HG02623 (cell line): ENCODE measurements around the gene UBE2M.

Experiments
- ATAC-seq: cut with Tn5 transposase; IDR thresholded peaks from one replicate; pipeline ENCODE4 v1.9.1; 2021; ENCODE audit warnings: moderate library complexity; ENCODE audit not compliant: unreplicated experiment

The UBE2M gene

DNA sequence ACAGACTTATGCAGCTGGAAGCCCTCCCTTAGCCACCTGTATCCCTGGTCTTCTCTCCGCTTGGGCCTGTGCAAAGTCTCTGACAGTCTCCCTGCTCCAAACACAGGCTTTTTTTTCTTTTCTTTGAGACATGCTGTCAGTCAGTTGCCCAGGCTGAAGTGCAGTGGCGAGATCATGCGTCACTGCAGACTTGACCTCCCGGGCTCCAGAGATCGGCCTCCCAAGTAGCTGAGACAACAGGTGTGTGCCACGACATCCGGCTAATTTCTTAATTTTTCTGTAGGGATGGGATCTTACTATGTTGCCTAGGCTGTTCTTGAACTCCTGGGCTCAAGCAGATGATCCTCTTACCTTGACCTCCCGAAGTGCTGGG lies 13.2 kb upstream of the UBE2M start:
- ATAC-seq = no peak

DNA sequence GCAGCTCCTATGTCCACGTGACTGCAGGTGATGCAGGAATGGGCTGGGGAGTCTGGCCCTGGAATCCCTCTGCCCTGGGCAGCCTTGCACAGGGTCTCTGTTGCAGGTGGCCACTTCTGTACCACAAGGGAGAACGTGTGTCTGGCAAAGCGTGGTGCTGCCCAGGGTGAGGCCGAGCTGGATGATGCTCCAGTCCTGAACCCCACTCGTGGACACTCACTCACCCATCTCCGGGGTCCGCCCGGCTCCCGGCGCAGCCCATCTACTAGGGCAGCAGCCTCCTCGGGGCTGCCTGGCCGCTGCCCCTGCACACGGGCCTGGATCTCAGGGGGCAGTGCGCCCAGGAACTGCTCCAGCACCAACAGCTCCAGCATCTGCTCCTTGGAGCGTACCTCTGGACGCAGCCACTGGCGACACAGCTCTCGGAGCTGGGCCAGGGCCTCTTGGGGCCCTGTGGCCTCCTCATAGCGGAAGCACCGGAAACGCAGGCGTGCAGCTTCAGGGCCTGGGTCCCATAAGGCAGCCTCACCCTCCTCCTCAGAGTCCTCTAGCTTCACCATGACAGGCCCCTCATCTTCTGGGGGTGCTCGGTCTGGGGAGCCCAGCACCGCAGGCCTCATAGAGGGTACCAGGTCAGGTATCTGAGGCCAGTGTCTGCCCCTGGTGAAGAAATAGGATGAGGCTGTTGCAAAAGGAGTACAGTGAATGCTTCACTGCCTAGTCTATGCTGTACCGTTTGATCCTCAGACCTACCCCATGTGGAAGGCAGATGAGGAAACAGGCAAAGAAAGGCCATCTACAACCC lies 12.6 kb upstream of the UBE2M start:
- ATAC-seq = no peak

DNA sequence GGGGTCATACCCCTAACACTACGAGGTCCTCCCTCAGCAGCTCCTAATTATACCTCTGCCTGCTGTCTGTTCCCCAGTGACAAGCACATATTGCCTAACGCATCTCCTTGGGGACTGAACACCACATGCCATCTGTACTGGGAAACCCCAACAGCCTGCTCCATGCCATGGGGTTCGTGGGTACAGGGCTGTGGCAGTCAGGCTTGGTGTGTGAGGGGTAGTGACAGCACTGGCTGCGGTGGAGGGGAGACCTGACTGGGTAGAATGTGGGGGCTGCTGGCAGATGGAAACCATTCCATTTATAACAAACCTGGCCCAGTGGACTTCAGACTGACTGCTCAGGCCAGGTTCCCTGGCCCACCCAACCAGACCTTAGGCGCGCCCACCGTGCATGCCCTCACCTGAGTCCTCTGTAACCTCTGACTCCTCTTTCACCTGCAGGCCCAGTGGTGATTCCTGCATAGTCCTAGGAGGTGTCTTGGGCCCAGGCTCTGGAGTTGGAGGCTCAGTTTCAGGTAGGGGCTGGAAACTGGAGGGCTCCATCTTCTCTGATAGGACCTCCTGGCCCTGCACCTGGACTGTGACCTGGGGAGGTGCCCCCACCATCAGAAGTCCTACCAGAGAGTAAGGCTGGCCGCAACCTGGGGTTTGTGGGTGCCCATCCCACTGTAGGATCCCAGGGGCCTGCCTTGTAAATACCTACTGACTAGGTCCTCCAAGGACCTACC lies 11.7 kb upstream of the UBE2M start:
- ATAC-seq = no peak

DNA sequence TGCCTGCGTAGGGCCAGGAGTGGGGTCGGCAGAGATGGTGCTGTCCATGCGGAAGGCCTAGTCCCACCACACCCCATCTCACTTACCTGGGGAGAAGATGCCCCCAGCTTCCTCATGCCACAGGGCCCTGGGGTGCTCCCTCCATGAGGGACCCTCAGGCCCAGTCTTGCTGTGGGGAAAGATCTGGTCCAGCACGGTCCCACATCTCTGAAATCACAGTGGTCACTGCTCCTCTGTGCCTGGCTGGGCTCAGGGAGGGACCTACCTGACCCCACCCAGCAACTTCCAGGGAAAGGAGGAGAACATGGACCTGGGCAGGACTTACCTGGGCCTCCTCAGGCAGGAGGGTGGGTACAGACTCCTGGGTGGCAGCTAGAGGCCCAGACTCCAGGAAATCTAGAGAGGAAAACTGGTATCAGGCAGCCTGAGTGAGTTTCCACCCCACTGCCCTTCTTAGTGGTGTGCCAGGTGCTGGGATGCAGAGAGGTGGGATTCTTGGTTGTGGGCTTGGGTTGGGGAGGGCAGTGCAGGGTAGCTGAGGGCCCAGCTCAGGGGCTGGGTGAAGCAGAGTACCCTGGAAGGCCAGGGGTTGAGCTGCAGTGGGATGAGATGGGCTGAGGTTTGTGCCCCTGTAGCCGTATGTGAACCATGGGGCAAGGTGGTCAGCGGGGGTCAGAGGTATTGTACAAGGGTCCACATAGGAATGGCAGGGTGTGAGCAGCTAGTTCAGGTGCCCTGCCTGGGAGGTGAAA lies 11.0 kb upstream of the UBE2M start:
- no peak for ATAC-seq

DNA sequence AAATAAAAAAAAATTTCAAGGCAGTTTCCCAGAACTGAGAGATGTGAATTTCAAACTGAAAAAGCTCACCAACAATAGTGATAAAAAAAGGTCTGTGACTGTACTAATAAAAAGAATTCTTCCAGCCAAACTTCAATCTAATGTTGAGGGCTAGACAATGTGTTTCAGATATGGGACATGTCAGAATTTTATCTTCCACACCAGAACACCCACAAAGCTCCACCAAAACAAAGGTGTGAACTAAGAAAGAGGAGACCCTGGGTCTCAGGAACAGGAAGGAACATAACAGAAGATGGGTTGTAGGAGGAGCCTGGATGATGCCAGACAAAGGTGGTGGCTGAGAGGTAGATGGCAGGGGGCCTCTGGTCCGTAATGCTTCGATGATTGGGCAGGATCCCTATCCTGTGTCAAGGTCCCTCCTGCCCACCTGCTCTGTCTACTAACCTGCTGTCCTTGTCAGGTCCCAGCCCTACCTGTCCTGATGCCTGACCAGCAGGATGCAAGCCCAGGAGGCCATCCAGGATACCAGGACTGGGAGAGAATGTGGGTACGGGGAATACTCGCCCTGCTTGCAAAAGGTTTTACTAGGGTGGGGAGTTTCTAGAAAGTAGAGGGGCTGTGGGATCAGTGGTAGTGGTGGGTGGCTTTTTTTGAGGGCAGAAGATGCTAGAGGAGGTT lies 10.2 kb upstream of the UBE2M start:
- ATAC-seq = no peak

DNA sequence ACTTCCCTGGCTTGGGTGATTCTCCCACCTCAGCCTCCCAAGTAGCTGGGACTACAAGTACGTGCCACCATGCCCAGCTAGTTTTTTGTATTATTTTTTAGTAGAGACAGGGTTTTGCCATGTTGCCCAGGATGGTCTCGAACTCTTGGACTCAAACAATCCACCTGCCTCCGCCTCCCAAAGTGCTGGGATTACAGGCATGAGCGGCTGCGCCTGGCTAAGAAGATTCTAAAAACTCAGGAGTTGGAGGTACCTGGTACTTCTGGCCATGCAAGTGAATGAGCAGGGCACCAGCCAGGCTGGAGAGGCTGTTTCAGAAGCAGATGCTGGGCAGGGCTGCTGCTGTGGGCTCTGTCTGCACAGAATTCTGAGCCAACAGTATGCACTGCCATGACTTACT lies 8.6 kb upstream of the UBE2M start:
- no peak for ATAC-seq

DNA sequence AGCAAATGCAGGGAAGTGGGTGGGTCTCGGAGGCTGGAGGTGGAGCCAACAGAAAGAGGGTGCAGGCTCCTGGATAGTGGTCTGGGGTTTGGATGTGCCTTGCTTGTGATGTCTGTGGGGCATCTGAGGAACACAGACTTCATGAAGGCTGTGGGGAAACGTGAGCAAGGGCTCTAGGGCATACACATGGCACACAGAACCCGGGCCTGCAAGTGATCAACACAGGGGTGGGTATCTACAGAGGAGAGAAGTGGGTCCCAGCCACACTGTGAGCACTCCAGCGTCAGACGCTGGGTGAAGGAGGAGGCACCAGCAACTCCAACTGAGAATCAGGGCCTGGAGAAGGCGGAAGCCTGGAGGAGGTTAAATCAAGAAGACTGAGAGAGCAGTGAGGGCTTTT lies 5.4 kb upstream of the UBE2M start:
- ATAC-seq = no peak

DNA sequence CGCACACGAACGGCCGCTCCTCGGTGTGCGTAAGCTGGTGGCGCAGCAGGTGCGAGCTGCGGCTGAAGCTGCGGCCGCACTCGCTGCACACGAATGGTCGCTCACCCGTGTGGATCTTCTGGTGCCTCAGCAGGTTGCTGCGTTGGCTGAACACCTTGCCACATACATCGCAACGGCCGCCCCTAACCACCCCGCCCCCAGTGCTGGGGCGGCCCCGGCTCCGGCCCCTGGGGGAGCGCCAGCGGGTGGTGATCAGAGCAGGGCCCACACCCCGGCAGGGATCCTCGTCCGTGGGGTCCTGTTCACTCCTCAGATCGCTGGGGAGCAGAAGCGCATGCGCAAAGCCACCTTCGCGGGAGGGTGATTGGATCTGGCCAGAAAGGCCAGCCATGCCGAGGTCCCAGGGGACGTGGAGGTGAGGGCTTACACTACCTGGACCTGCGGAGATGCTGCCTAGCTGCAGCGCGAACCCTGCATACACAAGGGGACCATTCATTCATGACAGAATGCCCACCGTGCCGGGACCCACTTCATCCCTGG lies 4.7 kb upstream of the UBE2M start:
- ATAC-seq = no peak

DNA sequence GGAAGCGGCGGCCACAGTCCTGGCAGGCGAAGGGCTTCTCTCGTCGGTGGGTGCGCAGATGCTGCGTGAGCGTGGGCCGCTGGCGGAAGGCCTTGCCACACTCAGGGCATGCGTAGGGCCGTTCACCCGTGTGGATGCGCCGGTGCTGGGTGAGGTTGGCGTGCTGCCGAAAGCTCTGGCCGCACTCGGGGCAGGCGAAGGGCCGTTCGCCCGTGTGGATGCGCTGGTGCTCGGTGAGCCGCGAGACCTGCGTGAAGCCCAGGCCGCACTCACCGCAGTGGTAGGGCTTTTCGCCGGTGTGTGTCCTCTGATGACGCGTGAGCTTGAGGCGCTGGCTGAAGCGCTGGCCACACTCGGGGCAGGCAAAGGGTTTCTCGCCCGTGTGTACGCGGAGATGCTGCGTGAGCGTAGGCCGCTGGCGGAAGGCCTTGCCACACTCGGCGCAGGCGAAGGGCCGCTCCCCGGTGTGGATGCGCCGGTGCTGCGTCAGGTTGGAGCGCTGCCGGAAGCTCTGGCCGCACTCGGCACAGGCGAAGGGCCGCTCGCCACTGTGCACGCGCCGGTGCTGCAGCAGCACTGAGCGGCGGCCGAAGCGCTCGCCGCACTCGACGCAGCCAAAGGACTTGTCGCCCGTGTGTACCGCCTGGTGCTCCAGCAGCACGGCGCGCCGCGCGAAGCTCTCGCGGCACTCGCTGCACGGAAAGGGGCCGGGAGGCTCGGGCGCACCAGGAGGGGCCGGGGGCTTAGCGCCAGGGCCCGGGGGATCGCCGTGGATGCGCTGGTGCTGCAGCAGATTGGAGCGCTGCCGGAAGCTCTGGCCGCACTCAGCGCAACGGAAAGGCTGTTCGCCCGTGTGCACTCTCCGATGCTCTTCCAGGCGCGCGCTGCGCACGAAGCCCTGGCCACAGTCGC lies 4.0 kb upstream of the UBE2M start:
- no peak for ATAC-seq

DNA sequence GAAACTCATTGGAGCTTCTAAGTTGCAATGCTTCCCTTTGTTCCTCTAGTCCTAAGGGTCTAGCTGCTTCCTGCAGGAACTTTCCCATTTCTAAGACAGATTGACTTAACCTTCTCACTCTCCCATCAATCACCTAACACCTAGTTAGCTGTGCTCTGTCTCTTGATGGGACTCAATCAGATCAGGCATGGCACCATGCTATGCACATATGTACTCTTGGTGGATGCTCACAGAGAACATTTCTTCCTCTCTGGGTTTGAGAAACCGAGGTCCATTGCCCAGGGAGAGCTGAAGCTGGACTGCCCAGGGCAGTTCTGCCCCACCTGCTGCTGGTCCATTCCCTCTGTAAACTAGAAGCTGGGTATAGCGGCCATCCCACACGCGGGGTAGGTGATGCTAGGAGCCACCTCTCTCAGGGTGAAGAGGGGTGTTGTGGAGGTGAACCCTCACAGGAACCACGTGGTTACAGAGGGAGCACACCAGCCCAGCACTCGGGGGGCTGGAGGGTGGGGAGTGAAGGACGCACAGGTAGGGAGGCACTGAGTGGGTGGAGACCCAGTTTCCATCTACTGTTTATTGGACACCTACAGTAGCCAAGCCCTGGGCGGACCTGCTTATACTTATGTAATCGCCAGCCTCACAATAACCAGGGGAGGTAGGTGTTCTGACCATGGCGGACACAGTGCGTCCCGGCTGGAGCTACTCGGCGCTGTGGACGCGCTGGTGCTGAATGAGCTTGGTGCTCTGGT lies 3.1 kb upstream of the UBE2M start:
- no peak for ATAC-seq

GRCh38 chr19:58560921-58561320 lies 2.5 kb upstream of the UBE2M start:
- ATAC-seq = no peak

- ATAC-seq = no peak
Measured at GRCh38 chr19:58560007-58560887, 1.8 kb upstream of the UBE2M start.

DNA sequence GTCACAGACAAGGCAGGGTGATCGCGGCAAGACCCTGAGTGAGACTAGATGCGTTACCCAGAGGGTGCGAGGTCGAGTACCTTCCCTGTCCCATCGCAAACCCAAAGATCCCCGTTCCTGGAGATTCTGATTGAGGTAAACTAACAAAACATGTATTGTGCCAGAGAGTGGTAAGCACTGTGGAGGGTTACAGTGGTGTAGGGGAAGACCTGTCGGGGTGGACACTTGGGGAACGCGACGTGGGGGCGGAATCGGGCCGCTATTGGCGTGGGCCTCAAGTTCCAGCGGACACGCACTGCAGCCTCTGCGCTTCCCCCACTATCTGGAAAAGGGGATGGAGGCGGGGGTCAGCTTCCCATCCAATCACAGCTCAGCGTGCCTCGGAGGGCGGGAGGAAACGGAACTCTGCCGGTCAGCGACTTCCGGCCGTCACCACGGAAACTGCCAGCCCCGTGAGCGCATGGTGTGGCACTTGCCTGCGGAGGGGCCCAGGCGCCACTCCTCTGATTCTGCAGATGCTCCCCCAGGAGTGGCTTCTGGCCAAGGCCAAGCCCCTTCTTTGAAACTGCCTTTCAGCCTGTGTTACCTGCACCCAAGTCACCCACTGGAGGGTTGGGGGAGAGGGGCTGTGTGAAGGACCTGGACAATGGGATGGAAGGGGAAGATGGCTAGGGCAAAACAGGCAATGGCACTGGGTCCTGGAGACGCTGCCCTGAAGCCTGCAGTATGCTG lies 1.0 kb upstream of the UBE2M start:
- no peak for ATAC-seq

GRCh38 chr19:58558623-58559274 lies 338 bp upstream of the UBE2M start:
- peak; percentile 51 for ATAC-seq

GRCh38 chr19:58557221-58558065 lies 968 bp downstream of the UBE2M start:
- ATAC-seq = no peak

DNA sequence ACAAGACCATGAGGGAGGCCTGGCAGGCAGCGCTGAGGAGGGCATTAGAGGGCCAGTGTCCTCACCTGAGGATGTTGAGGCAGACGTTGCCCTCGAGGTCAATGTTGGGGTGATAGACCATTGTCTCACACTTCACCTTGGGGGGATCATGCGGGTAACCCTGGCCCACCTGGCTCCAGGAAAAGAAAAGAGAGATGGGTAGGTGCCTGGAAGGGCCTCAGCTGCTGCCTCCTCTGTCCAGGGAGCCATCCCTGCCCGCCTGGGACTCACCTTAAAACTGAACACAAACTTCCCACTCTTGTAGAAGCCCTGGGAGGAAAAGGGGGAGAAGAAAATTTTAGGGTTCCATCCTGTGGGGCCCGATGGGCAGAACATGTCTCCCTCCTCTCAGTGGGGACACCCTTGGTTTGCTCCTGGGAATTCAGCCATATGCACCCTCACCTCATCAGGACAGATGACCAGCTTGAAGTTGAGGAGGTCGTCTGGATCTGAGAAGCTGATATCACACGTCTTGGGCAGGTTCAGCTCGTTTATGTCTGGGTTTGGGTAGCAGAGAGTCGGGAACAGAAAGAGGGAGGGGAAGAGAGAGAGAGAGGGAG lies 1.7 kb downstream of the UBE2M start:
- no peak for ATAC-seq
